NCI-H1694 (cell line): Measurements from ENCODE around the gene ADAMTSL3.

Source experiments
- DNase-seq: peaks from one replicate; lab custom pipeline; 2025; lab: John Stamatoyannopoulos, UW

Gene ADAMTSL3

GRCh38 chr15:83816124-83816883, 162.4 kb downstream of the ADAMTSL3 start:
- no peak for DNase-seq

DNA sequence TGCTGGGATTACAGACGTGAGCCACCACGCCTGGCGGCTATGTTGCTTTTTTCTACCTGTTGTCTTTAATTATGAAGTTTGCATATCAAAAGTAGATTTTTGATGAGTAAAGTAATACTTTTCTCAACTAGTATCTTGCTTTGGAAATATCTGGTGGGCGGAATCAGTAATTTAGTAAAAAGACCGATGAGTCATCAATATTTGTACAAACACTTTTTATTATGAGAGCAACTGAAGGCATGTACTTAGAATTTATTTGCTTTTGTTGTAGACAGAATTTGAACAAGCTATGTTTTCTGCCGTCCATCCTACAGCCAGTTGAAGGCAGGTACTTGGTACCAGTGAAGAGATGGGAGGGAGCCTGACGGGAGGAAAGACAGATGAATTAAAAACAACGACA, 164.7 kb downstream of the ADAMTSL3 start:
- DNase-seq = no peak

DNA sequence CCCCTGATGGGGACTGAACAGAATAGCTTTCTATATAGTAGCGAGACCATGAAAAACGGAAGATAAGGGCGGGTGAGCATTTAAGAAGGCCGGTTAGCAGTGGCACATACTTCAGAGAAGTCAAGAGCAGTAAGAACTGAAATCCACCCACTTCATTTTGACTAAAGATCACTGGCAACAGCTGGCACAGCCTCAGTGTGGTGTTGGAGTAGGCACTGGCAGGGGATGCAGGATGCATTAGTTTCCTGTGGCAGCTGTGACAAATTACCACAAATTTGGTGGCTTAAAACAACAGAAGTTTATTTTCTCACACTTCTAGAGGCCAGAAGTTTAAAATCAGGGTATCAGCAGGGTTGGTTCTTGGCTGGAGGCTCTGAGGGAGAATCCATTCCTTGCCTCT, 176.5 kb downstream of the ADAMTSL3 start:
- DNase-seq = no peak

- DNase-seq = no peak
These were observed 179.6 kb downstream of the ADAMTSL3 start for GRCh38 chr15:83833569-83833968.

DNA sequence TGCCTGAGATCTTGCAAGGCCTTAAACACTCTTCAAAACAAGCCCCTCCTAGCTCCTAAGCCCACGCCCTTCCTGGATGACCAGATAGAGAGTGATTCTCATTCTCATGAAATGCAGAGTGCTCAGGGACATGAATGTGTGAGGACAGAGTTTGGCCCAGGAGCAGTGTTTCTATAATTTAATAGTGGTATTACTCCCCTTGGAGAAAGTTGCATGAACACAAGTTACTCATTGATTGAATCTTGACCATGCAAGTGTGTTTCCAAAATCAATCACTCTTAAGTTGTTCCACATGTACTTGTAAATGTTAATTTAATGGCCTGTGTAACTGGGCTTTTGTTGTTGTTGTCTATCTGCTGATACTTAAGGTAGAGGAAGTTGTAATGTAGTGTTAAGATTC, 181.6 kb downstream of the ADAMTSL3 start:
- DNase-seq = no peak

DNA sequence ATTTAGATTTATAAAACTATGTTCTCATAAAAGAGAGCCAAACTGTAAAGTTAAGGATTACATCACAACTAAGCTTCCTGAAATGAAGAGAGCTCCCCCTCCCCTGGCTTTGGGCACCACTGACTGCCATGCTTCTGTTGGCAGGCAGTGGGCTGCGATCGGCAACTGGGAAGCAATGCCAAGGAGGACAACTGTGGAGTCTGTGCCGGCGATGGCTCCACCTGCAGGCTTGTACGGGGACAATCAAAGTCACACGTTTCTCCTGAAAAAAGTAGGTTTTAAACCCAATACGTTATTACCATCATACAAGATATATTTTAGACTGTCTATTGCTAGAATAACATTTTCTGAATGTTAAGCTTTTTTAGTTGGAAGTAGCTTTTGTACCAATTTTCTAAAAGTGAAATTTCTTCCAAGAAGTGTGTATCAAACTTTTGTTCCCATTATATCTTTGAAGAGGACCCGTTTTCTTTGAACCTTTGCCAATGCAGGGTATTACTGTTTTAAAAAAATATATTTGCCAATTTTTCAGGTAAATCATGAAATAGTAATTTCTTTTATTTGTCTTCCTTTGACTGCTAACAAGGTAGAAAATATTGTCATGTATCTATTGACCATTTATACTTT, 184.1 kb downstream of the ADAMTSL3 start:
- peak; percentile 18 for DNase-seq

- DNase-seq = no peak
These were observed 184.8 kb downstream of the ADAMTSL3 start for GRCh38 chr15:83838763-83839162.

DNA sequence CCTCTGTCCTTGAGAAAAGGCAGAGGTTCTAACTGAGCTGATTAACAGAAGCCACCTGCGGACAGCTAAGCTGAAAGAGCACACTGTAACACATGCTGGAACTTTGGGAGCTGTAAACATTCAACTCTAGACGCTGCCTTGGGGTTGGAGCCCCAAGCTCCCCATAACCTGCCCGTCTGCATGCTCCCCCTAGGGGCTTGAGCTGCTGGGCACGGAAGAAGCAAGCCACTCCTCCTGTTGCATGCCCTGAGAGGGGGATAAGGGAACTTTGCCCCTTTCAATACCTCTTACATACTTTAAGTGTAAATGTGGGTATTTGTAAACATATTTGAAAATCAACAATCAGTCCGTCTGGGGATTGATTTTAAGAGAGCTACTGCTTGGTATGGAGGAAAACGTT, 188.4 kb downstream of the ADAMTSL3 start:
- DNase-seq = no peak

DNA sequence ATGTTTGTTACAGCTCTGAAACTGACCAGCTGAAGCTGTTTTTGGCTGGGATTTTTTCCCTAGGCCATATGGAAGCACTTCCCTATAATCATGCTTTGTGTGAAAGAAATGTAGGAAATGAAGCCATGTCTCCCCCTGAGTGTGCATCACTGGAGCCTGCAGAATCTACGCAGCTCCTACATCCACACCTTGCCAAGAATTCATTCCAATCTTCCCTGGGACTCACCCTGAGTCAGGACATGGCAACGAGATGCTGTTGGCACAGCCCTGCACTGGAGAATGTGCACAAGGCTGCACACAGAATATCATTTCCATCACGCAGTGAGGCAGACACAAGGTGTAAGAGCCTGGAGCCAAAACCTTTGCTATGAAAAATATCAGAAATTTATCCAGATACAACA, 189.5 kb downstream of the ADAMTSL3 start:
- DNase-seq = no peak

- no peak for DNase-seq
These were observed 190.8 kb downstream of the ADAMTSL3 start for GRCh38 chr15:83844742-83845141.

- DNase-seq = no peak
These were observed 191.3 kb downstream of the ADAMTSL3 start for GRCh38 chr15:83845230-83845629.

- DNase-seq = no peak
These were observed 192.9 kb downstream of the ADAMTSL3 start for GRCh38 chr15:83846847-83847246.

DNA sequence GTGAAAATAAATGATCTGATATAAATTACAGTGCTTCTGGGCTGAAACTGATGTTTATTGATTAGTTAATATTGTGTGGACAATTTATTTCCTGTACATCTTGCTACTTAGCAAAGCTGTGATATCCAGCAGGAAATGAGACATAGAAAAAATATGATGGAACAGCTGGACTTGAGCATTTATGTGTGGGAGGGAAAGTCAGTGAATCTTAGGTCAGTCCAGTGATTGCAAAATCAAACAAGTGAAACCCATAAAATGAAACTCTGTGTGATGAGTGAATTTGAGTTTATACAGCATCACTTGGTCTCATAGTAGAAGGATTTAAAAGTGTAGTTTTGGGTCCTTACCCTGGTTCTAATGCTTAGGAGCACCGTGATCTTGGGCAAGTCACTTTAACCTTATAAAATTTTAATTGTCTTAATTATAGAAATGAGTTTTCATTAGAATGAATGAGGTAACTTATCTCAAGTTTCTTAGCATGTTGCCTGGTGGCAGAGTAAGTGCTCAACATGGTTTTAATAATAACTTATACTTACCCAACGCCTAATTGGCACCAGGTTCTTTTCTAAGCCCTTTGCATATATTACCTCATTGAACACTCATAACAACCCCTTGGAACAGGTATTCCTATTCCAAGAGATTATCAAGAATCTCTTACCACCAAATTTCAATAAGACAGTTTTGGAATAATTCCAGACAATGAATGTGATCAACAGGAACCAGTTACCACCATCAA, 194.6 kb downstream of the ADAMTSL3 start:
- DNase-seq = no peak

DNA sequence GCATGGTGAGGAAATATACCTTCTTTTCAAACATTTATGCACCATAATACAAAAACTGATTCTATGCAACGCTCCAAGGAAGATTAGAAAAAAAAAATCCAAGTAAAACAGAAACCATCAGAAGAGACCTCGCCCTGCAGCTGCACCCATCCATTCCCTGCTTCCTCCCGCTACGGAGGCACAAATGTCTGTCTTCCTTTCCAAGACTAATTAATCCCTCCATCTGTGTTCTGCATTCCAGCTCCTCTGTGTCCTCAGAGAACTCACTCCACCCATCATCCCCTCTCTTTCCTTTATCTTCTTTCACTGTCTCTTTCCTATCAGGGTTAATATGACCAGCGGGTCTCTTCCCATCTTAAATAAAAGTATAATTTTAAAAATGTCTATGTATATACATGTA, 196.1 kb downstream of the ADAMTSL3 start:
- no peak for DNase-seq

GRCh38 chr15:83850501-83851245, 196.8 kb downstream of the ADAMTSL3 start:
- no peak for DNase-seq

GRCh38 chr15:83853232-83853631, 199.3 kb downstream of the ADAMTSL3 start:
- no peak for DNase-seq

DNA sequence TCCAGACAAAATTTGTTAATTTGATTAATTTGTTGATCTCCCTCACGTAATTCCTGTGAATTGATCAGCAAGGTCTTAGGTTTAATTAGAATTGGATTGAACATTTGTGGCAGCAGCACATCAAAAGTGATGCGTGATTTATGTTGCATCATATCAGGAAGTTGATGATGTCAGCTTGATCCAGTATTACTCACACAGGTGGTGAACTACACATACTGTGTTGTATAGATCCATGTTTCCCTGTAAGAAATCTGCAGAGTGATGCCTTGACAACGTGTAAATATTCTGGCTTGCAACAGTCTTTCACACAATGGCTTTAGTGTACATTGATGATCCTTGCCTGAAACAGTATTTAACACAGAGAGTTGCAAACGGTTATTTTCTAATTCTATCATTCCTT, 200.4 kb downstream of the ADAMTSL3 start:
- no peak for DNase-seq

DNA sequence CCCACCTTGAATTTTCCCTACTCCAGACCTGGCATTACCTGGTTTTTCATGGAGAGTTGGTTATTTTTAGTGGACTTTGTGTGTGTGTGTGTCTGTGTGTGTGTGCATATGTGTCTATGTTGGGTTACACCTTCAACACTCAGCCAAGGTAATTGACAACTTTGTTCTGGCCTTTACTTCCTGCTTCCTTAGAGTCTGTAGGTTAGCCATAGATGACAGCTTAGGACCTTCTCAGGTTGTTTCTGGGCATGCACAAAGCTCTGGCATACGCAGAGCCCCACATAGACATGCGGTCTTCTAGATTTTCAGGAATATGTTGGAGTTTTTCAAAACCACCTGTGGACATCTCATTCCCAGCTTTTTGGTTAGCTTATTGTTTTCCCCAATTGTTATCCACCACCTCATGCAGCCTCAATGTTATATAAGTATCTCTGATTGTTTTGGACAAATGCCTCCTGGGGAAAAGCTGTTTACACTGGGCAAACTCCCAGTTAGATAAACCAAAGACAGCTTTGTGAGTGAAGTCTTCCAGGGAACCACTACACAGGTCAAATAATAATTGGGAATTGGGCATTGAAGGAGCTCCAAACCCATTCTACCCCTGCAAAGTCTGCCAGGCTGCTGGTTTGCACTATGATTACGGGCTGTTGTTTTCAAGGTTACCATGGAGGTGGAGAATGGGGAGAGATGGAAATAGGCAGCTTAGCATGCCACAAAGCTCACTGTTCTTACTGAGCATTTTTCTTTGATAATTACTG, 201.2 kb downstream of the ADAMTSL3 start:
- no peak for DNase-seq

GRCh38 chr15:83855956-83856355, 202.0 kb downstream of the ADAMTSL3 start:
- no peak for DNase-seq

- DNase-seq = no peak
These were observed 205.0 kb downstream of the ADAMTSL3 start for GRCh38 chr15:83858820-83859505.

DNA sequence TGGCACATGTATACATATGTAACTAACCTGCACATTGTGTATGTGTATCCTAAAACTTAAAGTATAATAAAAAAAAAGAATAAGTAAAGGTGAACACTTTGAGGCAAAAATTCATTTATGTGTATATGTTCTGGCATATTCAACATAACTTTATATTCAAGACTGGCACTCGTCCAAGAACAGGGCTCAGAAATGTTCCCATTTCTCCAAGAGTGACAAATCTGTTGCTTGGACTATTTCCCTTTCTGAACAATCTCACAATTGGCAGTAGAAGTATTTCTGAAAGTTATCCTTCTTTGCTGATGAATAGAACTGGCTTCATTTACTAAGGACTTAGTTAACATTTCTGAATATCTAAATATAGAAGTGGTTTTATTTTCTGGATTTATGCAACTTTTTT, 212.8 kb downstream of the ADAMTSL3 start:
- DNase-seq = no peak
